ENCODE data around the gene THAP5.

DNA sequence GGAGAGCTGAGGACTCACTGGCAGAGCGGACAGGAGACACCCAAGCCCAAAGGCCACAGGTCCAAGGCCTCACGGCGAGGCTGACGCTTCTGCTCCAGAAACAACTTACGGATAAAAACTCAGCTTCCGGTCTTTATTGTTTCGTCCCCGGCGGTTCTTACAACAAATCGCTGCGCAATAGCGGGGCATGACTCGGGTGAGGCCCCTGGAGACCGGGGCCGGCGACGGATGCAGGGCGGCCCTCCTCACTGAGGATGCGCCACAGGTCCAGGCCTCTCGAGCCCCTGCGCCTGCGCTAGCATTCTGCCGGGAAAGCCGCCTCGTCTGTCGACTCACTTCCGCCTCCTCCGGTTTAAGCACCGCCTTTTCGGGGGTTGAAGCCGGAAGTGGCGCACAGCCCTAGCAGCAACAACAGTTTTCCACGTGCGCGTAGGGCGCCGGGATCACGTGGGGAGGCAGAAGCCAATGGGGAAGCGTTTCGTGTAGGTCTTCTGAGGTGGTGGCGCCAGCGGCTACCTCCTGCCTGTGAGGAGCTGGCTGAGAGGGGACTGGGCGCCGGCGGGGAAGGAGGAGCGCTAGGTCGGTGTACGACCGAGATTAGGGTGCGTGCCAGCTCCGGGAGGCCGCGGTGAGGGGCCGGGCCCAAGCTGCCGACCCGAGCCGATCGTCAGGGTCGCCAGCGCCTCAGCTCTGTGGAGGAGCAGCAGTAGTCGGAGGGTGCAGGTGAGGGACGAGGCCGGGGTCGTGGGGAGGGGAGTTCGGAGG, at the start of gene THAP5, which contains the start of gene DNAJB9:
- TF ChIP-seq, protein P1, sequence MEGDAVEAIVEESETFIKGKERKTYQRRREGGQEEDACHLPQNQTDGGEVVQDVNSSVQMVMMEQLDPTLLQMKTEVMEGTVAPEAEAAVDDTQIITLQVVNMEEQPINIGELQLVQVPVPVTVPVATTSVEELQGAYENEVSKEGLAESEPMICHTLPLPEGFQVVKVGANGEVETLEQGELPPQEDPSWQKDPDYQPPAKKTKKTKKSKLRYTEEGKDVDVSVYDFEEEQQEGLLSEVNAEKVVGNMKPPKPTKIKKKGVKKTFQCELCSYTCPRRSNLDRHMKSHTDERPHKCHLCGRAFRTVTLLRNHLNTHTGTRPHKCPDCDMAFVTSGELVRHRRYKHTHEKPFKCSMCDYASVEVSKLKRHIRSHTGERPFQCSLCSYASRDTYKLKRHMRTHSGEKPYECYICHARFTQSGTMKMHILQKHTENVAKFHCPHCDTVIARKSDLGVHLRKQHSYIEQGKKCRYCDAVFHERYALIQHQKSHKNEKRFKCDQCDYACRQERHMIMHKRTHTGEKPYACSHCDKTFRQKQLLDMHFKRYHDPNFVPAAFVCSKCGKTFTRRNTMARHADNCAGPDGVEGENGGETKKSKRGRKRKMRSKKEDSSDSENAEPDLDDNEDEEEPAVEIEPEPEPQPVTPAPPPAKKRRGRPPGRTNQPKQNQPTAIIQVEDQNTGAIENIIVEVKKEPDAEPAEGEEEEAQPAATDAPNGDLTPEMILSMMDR (conservative IDR thresholded peaks at IDR 0.05 in 1 of 2, IDR thresholded peaks at IDR 0.05 in 1 of 2; ENCODE audit: extremely low read depth in 1 of 2, insufficient read depth in 1 of 2, low read depth in 1 of 2, low read length in 2 of 2), result no peak
- no peak for TF ChIP-seq EZH2 (IDR thresholded peaks at IDR 0.05; ENCODE audit: borderline replicate concordance, low read length)

All from mammary epithelial cell (primary cell).